Measurements from ENCODE around the gene LGALS14. TPM values are rescaled to one million over a fixed set of nuclear protein-coding genes. Genes with fewer than 3 reads are reported as not detected.
"Not testable (repeated sequence)": the region's sequence is repeated elsewhere in the genome, so short reads cannot be mapped to it uniquely, and the experiment has no call there.

LGALS14 gene
- total and polyA plus RNA-seq, 12 donors, result 2.2 TPM; not detected in 11

DNA sequence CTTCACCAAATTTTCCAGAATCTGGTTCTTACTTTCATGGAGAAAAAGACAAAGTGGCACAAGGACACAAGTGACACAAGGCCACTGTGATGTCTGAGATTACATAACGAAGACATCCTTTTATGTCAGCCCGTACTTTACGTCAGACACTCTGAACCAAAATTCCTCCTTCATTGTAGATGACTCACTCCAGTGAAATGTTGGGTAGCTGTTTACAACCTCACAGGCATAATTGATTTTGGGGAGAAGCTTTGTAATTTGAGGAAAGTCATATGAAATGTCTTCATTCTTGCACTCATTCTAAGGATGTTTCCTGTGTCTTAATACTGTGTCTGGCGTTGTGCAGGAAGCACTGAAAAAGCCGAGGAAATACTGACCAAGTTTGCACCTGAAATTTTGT is 20.0 kb upstream of the LGALS14 start:
- intact Hi-C loops (cut with DNase I), result no loop called here
- DNase-seq, result no peak
- Histone ChIP-seq H3K27me3 (no peaks in the 10 kb centered on the region), H3K4me3 (no peak overlapping the region), H3K9me3 (replicated peaks in 1 of 3) (no peaks in the 10 kb centered on the region), H3K36me3 (replicated peaks in 1 of 2) (no peaks in the 10 kb centered on the region), H3K4me1 (replicated peaks in 1 of 2) (no peaks in the 10 kb centered on the region), H3K27ac (no peak overlapping the region)
- TF ChIP-seq, protein P1, sequence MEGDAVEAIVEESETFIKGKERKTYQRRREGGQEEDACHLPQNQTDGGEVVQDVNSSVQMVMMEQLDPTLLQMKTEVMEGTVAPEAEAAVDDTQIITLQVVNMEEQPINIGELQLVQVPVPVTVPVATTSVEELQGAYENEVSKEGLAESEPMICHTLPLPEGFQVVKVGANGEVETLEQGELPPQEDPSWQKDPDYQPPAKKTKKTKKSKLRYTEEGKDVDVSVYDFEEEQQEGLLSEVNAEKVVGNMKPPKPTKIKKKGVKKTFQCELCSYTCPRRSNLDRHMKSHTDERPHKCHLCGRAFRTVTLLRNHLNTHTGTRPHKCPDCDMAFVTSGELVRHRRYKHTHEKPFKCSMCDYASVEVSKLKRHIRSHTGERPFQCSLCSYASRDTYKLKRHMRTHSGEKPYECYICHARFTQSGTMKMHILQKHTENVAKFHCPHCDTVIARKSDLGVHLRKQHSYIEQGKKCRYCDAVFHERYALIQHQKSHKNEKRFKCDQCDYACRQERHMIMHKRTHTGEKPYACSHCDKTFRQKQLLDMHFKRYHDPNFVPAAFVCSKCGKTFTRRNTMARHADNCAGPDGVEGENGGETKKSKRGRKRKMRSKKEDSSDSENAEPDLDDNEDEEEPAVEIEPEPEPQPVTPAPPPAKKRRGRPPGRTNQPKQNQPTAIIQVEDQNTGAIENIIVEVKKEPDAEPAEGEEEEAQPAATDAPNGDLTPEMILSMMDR (IDR thresholded peaks at IDR 0.05), result no peak
- no peak for TF ChIP-seq POLR2A (IDR thresholded peaks at IDR 0.05)
- 44 to 63% (median 58%) methylated on average over 5 of the region's 5 CpGs for WGBS, 4 donors

DNA sequence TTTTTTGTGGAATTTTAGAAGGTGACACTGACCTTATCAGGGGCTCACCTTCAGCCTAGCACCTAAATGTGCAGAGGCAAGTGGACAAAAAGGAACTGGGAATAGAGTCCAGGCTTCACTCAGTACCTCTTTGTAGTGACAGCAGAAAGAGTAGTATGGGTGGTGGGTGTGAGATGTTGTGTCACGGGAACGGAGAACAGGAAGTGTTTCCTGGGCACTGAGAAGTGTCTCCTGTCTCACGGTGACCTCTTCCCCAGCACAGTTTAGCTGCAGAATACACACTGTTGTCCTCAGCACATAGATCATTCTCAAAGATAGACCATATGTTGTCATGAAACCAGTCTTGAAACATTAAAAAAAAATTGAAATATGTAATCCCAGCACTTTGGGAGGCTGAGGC is 17.5 kb upstream of the LGALS14 start:
- Histone ChIP-seq H3K4me3 (no peak overlapping the region), H3K36me3 (replicated peaks in 1 of 2) (no peaks in the 10 kb centered on the region), H3K27ac (no peak overlapping the region), H3K4me1 (replicated peaks in 1 of 2) (no peaks in the 10 kb centered on the region), H3K9me3 (replicated peaks in 1 of 3) (no peaks in the 10 kb centered on the region), H3K27me3 (peaks cover 4% of the 10 kb centered on the region)
- WGBS, 4 donors, result 59 to 79% (median 70%) methylated on average over 3 of the region's 3 CpGs
- no peak for DNase-seq
- intact Hi-C loops (cut with DNase I), result no loop called here
- TF ChIP-seq, protein P1 (IDR thresholded peaks at IDR 0.05), result no peak
- TF ChIP-seq POLR2A (IDR thresholded peaks at IDR 0.05), result no peak

DNA sequence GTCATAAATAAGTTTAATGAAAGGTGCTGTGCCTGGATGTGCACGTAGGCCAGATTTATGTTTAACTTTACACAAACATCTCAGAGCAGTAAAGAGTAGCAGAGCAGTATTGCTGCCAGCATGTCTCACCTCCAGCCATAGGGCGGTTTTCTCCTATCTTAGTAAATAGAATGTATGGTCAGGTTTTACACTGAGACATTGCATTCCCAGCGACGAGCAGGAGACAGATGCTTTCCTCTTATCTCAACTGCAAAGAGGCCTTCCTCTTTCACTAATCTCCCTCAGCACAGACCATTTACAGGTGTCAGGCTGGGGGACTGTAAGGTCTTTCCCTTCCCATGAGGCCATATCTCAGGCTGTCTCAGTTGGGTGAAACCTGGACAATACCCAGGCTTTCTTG is 15.6 kb upstream of the LGALS14 start:
- not testable (repeated sequence) for H3K4me3 ChIP-seq; H3K36me3 ChIP-seq (replicated peaks in 1 of 2)

DNA sequence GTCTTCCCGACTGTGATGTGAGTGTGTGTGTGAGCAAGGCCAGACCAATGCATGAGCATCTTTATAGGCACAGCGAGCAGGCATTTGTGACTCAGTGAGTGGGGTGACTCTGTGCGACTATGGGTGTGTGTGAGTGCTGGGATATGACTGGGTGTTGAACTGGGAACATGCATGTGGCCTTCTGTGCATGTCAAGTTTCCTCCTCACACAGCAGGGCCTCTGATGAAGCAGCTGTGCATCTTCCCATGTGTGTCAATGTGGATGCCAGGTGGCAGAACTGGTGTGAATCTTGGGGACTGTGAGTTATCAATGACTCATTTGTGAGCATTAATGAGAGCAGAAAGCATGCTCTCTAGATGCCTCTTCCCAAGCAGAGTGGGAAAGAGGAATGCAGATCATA is 12.1 kb upstream of the LGALS14 start:
- Histone ChIP-seq H3K4me3 (no peak overlapping the region), H3K36me3 (replicated peaks in 1 of 2) (no peaks in the 10 kb centered on the region), H3K4me1 (replicated peaks in 1 of 2) (no peaks in the 10 kb centered on the region), H3K27me3 (peaks cover 4% of the 10 kb centered on the region), H3K27ac (no peak overlapping the region), H3K9me3 (replicated peaks in 1 of 3) (no peaks in the 10 kb centered on the region)
- no peak for TF ChIP-seq POLR2A (IDR thresholded peaks at IDR 0.05)
- TF ChIP-seq, protein P1 (IDR thresholded peaks at IDR 0.05), result no peak
- no peak for DNase-seq
- WGBS, 4 donors, result 69 to 100% (median 77%) methylated on average over 2 to 3 of the region's 3 CpGs
- intact Hi-C loops (cut with DNase I), result no loop called here

More for the DNA sequence above, 15.6 kb upstream of the LGALS14 start:
- DNase-seq; H3K9me3 ChIP-seq (replicated peaks in 1 of 3); H3K27ac ChIP-seq; H3K27me3 ChIP-seq; H3K4me1 ChIP-seq (replicated peaks in 1 of 2); intact Hi-C loops (cut with DNase I): not testable (repeated sequence)
- WGBS, 4 donors, result 62 to 75% (median 71%) methylated on average over 4 of the region's 4 CpGs

DNA sequence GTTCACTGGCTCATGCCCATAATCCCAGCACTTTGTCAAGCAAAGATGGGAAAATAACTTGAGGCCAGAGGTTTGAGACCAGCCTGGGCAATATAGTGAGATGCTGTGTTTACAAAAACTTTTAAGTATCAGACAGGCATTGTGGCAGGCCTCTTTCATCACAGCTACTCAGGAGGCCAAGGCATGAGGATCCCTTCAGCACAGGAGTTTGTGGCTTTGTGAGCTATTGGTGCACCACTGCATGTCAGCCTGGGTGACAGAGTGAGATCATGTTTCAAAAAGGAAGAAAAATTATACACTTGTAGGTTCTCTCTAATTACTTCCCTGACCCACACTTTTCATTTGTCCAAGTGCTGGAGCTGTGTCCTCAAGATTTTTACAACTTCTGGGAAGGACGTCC is 11.5 kb upstream of the LGALS14 start:
- H3K9me3 ChIP-seq (replicated peaks in 1 of 3), result no peaks in the 10 kb centered on the region
- H3K36me3 ChIP-seq (replicated peaks in 1 of 2), result no peaks in the 10 kb centered on the region
- H3K4me3 ChIP-seq, result no peak overlapping the region
- 25 to 50% (median 41%) methylated on average over 1 of the region's 1 CpG for WGBS, 4 donors
- no peaks in the 10 kb centered on the region for H3K4me1 ChIP-seq (replicated peaks in 1 of 2)
- H3K27ac ChIP-seq, result no peak overlapping the region
- no peak for DNase-seq
- intact Hi-C loops (cut with DNase I), result no loop called here
- H3K27me3 ChIP-seq, result peaks cover 4% of the 10 kb centered on the region
- TF ChIP-seq, protein P1 (IDR thresholded peaks at IDR 0.05), result no peak
- TF ChIP-seq POLR2A (IDR thresholded peaks at IDR 0.05), result no peak
